ENCODE measurements around the gene QSOX1.

The QSOX1 gene

GRCh38 chr1:180150982-180151381 lies 3.7 kb upstream of the QSOX1 start:
- DNase-seq = no peak

GRCh38 chr1:180151508-180151907 lies 3.2 kb upstream of the QSOX1 start:
- DNase-seq = no peak

GRCh38 chr1:180152588-180152987 lies 2.1 kb upstream of the QSOX1 start:
- no peak for DNase-seq

- DNase-seq = no peak
These were observed 1.6 kb upstream of the QSOX1 start for GRCh38 chr1:180153032-180153431.

GRCh38 chr1:180154003-180154324 lies 705 bp upstream of the QSOX1 start:
- no peak for DNase-seq

DNA sequence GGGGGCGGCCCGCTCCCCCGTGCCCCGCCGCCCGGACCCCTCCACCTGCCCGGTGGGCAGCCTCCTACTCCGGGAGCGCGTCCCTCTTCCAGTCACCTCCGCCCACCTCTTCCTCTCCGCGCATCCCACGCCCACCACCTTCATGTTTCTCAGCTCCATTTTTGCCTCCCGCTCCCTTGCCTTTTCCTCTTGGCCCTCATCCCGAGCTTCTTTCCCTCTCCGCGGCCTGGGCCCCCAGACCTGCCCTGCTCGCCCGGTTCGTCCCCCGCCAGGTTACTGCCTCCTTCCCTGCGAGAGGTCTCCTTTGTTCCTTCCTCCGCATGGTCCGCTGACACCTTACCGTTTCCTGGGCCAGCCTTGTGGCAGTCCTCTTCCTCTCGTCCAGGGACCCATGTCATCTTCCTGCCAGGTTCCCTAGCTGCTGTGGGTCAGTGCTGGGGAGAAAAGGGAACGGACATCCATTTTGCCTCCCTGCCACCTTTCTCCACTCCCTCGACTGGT lies 563 bp downstream of the QSOX1 start:
- DNase-seq = peak in 2 of 6 experiments; percentile 38 to 47

- DNase-seq = no peak
These were observed 1.5 kb downstream of the QSOX1 start for GRCh38 chr1:180156201-180156600.

DNA sequence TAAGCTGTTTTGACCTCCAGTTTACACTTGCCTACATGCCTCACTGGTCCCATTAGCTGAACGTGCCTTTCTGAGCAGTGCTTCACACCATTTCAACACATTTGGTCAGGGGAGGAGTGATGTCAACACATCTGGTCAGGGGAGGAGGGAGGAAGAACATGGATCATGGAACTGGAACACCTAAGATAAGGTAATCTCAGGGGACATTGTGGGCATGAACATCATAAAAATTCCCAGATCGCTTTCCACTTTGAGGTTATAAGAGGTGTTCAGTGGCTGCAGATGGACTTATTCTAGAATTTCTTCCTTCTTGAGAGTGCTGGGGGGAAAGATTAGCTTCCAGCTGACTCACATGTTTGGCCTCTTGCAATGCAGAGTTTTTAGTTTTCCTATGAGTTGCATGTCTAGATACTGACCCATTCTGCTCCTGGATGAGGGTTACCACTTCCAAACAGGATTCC lies 2.0 kb downstream of the QSOX1 start:
- DNase-seq = no peak

DNA sequence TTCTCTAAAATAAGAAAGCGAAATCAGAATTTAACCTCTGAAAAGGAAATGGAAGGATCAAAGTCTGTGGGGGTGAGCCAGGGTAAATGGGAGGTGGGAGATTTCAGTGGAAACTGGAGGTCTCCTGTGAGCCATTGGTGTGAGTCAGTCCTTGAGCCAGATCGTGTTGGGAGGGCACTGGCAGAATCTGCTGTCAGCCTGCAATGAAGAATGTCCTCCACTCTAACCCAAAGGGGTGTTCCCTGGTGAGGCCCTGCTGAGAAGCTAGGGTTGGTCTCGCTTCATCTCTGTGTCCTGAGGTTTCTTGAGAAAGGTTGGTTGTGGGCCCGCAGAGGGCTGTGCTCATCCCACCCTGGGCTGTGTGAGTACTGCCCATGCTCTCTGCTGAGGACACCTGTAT lies 2.4 kb downstream of the QSOX1 start:
- DNase-seq = no peak

- no peak for DNase-seq
These were observed 2.9 kb downstream of the QSOX1 start for GRCh38 chr1:180157576-180158057.

GRCh38 chr1:180158149-180159147 lies 3.8 kb downstream of the QSOX1 start:
- DNase-seq = no peak

DNA sequence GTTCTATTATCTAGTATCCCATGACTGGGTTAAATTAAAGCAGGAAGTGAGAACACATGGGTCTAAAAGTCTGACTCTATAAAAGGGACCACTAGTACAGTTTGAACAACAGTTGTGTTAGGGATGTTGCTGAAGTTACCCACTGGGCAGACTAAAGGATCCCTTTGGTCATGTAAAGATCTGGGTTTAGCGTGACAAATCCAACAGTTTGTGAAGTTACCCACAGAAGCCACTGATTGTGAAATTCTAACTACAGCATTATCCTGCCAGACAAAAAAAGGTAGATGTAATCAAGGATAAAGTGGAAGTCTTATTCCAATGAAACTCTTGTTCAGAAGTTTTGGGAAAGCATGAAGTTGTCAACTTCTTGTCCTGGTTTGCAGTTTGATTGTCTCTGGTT lies 5.7 kb downstream of the QSOX1 start:
- no peak for DNase-seq

GRCh38 chr1:180163041-180163440 lies 8.4 kb downstream of the QSOX1 start:
- DNase-seq = no peak

GRCh38 chr1:180165096-180165495 lies 10.4 kb downstream of the QSOX1 start:
- DNase-seq = no peak

DNA sequence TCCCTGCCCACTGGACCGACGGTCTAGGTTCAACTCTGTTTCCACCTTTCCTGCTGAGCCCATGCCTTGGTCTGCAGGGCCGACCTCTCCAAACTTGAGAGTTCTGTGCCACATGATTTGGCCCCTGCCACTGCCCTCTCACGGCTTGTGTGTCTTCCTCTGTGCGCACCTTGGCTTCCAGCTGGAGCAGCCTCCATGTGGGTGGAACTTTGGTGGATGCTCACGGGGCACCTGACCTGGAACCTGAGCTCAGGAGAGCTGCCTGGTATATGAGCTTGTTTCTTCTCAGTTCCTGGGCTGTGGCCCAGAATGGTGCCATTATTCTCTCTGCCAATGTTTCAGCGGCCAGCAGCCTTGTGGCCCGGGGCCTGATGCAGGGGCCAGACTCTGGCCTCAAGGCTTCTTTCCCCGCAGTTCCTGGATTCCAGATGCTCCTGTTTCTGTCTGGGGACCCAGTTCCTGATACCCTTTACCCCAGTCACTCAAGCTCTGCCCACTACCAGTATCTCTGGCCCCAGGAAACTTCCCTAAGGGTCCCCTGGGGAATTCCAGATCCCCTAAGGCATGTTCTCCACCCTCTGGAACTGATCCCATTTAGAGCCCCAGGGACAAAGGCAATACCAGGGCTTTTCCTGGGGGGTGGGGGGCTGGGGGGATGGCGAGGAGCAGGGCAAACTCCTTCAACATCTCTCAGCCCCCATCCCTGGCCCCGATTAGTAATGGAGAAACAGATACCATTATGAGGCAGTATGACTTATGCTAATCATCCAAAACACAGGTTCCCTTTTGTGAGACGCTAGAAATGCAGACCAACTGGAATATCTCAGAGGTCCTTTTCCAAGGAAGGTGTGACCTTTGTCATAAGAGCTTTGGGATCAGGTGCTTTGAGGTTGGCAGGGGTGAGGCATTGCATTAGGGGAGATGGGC lies 11.1 kb downstream of the QSOX1 start:
- DNase-seq = no peak

DNA sequence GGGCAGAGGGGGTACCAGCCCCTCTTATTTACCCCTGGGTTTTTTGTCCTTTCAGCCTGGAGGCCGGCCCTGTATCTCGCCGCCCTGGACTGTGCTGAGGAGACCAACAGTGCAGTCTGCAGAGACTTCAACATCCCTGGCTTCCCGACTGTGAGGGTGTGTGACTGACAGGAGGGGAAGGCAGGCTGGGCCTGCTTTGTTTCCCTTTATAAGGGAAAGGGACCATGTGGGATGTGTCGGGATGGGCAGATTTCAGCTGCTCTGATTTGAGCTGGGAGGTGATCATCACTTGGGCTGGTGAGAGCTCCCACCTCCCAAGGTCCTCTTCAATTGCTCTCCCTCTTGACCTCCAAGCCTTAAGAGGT lies 11.7 kb downstream of the QSOX1 start:
- no peak for DNase-seq

DNA sequence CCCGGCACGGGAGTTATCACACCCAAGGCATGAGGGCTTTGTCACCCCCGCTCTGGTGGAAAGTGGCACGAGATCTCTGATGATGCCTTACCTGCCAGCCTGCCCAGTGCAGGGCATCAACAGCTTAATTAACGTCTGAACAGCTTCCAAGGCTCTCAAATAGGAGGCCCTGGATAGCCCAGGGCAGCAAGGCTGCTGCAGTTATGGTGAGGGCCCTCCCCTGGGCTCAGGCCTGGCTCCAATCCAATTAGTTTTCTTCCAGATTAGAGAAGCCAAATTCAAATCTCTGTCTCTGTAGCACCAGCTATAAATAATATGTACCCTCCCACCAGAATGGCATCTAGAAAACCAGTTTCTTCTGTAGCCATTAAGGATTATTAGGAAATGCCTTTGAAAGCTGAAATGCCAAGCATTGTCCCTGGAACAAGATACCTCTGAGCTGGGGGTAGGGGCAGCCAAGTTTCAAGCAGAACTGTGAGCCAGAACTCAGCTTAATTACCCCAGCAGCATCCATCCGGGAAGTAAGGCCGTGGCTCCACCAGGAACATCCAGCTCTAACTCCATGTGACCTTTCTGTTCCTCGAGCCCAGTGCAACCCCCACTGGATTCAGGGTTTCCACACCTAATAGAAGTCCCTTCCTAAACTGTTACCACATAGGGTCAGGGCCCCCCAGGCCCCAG lies 12.5 kb downstream of the QSOX1 start:
- no peak for DNase-seq

- DNase-seq = no peak
These were observed 13.2 kb downstream of the QSOX1 start for GRCh38 chr1:180167721-180168467.

DNA sequence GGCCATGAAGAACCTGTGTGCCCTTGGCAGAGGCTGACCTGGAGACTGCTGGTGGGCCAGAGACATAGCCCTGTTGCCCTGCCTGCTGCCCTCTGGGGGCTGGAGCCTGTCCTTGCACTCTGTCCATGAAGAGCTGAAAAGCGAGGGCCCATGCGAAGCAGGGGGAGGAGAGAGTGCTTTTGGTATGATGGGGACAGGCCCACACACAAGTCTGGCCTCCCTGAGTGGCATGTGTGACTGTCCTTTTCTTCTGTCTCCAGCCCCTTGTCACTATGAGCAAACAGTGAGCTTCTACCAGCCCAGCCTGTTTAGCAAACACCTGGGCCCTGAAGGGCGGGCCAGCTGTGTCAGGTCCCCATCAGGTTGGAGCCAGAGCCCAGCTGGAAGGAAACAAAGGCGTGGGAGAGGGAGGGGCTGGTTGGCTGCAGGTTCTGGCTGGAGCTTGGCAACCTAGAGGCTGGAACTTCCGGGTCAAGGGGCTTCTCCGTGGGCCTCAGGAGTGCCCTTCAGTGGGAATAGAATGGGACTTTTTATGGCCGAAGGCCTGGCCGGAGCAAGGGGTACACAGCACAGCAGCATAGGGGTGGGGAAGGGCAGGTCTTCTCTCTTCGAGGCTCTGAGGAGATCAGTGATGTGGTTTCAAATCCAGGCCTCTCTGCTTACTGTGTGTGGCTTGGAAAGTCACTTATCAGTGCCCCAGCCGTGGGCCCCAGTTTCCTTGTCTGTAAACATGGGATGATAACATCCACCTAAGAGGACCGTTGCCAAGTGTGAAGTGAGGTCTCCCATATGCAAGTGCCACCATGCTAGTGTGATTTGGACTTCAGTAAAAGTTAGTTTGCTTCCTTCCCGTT lies 14.3 kb downstream of the QSOX1 start:
- peak in 3 of 6 experiments; percentile 2 to 27 (median 22) for DNase-seq

- no peak for DNase-seq
These were observed 15.0 kb downstream of the QSOX1 start for GRCh38 chr1:180169640-180170195.
